Panc1 (cell line): ENCODE data around the gene PCED1A. TPM values are rescaled to one million over a fixed set of nuclear protein-coding genes. Genes with fewer than 3 reads are reported as not detected.

ENCODE experiments used
- ATAC-seq: fragments of 200-7000 bp; cut with Tn5 transposase; 2 replicates; pipeline ENCODE4 v1.9.1; 2020; ENCODE audit warnings: mild to moderate bottlenecking, moderate library complexity
- BruUV-seq: library from RNA; stranded (reverse); fragments of 400-500 nt; replicated peaks from 2 replicates; lab custom pipeline; 2021; lab: Mats Ljungman, UMichigan
- CTCF ChIA-PET: fragments of 300-600 bp; sonication (Branson Sonifier 250); formaldehyde crosslinking; loops from one replicate; lab custom pipeline; 2022; ENCODE audit warnings: antibody characterized with exemption; lab: Charles Lee
- POLR2A ChIA-PET: fragments of 300-600 bp; sonication (Branson Sonifier 250); formaldehyde crosslinking; loops from one replicate; lab custom pipeline; 2022; ENCODE audit warnings: antibody characterized with exemption; lab: Charles Lee
- DNase-seq: peaks from one replicate; pipeline ENCODE4 v3.0.0-alpha.2; 2010; ENCODE audit warnings: low read depth, low spot score
- H3K27ac ChIP-seq: 2 replicates; pipeline ENCODE4 v1.5.1; 2011; ENCODE audit warnings: mild to moderate bottlenecking, low read length, inconsistent platforms
- H3K27me3 ChIP-seq: fragments of 200-500 bp; sonication (Bioruptor generic); 2 replicates; pipeline ENCODE4 v1.6.0; 2014; ENCODE audit warnings: low read length, inconsistent platforms; ENCODE audit not compliant: control insufficient read depth, insufficient read depth
- H3K36me3 ChIP-seq: fragments of 200-500 bp; sonication (Bioruptor generic); 2 replicates; pipeline ENCODE4 v1.5.1; 2014; ENCODE audit warnings: inconsistent platforms, mild to moderate bottlenecking, low read length, moderate library complexity; ENCODE audit not compliant: control insufficient read depth, insufficient read depth
- H3K4me1 ChIP-seq: 2 replicates; pipeline ENCODE4 v1.5.1; 2011; ENCODE audit warnings: inconsistent platforms, mild to moderate bottlenecking, low read length, moderate library complexity; ENCODE audit not compliant: control insufficient read depth, insufficient read depth
- H3K4me3 ChIP-seq, 2 experiments: 2 replicates each; pipeline ENCODE4 v1.5.1; 2011 to 2012; ENCODE audit warnings: low read depth in 2 of 2, low read length in 2 of 2, mild to moderate bottlenecking in 2 of 2, inconsistent platforms in 1 of 2, moderate library complexity in 1 of 2
- H3K9me3 ChIP-seq: fragments of 200-500 bp; sonication (Bioruptor generic); 2 replicates; pipeline ENCODE4 v1.5.1; 2014; ENCODE audit warnings: low read depth, mild to moderate bottlenecking, inconsistent platforms, low read length, moderate library complexity; ENCODE audit not compliant: control insufficient read depth, insufficient read depth
- CTCF ChIP-seq: fragments of 450-650 bp; IDR thresholded peaks from 2 replicates; pipeline ENCODE4 v1.5.1; 2017; ENCODE audit warnings: mild to moderate bottlenecking
- POLR2AphosphoS5 ChIP-seq: IDR thresholded peaks from 2 replicates; pipeline ENCODE4 v1.6.1; 2012; ENCODE audit warnings: mild to moderate bottlenecking, low read depth, low read length, moderate library complexity
- REST ChIP-seq, 2 experiments: IDR thresholded peaks; 2 replicates each; pipeline ENCODE4 v1.6.1; 2011 to 2012; ENCODE audit warnings: low read depth in 2 of 2, control low read depth in 1 of 2, low read length in 1 of 2, mild to moderate bottlenecking in 1 of 2, moderate library complexity in 1 of 2; ENCODE audit not compliant: insufficient read depth in 1 of 2
- SIN3A ChIP-seq: IDR thresholded peaks from 2 replicates; pipeline ENCODE4 v1.6.1; 2012; ENCODE audit warnings: low read depth, mild to moderate bottlenecking, low read length, moderate library complexity, borderline replicate concordance; ENCODE audit not compliant: insufficient read depth
- TCF7L2 ChIP-seq: IDR thresholded peaks from 2 replicates; pipeline ENCODE4 v1.6.1; 2011; ENCODE audit warnings: mild to moderate bottlenecking, low read depth, low read length, inconsistent platforms
- in situ Hi-C: cut with HindIII; loops from 2 replicates; pipeline ENCODE4 v1.10.0; 2016; ENCODE audit warnings: low sequenced_read_pairs, low pct_unique_long_range_greater_than_20kb
- intact Hi-C: fragments of 100-400 bp; cut with micrococcal nuclease; formaldehyde crosslinking; loops from one replicate; pipeline ENCODE4 v1.10.0; 2022; ENCODE audit not compliant: unreplicated experiment
- total RNA-seq: library from RNA; stranded (reverse); gene quantifications from one replicate; pipeline ENCODE4 v1.2.1, GENCODE V29; 2021; ENCODE audit not compliant: unreplicated experiment

Gene PCED1A
- total RNA-seq, 1 experiment from 2014 or later: 42.1 TPM

- no TSS peak for BruUV-seq
- Histone ChIP-seq H3K27me3 (no peaks in the 10 kb centered on the region), H3K4me1 (peaks cover 32% of the 10 kb centered on the region), H3K36me3 (no peaks in the 10 kb centered on the region; the same call in 1 of the 2 replicates), H3K27ac (peak overlapping the region; percentile 92), H3K4me3 (peak overlapping the region; percentile 80 to 82), H3K9me3 (no peaks in the 10 kb centered on the region)
- ChIA-PET CTCF (interaction anchor here (0.6 kb wide), 1 partner anchor 294 kb away, joined by 3 read pairs; no protein-coding TSS in a partner anchor), POLR2A (no interaction called here)
- DNase-seq (no peak), ATAC-seq (peak; percentile 63)
- intact Hi-C loops (no loop called here), in situ Hi-C loops (no loop called here)
- TF ChIP-seq POLR2AphosphoS5 (no peak), REST (IDR thresholded peaks at IDR 0.05; ENCODE audit: insufficient read depth in 1 of 2, low read depth in 2 of 2, low read length in 1 of 2) (no peak), SIN3A (no peak), CTCF (peak; percentile 77), TCF7L2 (no peak)
Observed at GRCh38 chr20:2872459-2873009, 32.1 kb upstream of the PCED1A start.

GRCh38 chr20:2871661-2872458, 31.4 kb upstream of the PCED1A start:
- peak; percentile 19 for ATAC-seq
- CTCF ChIA-PET: interaction anchor here (0.6 kb wide), 1 partner anchor 295 kb away, joined by 3 read pairs; no protein-coding TSS in a partner anchor
- Histone ChIP-seq H3K36me3 (no peaks in the 10 kb centered on the region; the same call in 1 of the 2 replicates), H3K27me3 (no peaks in the 10 kb centered on the region), H3K4me3 (peak overlapping the region; percentile 80 to 82), H3K9me3 (no peaks in the 10 kb centered on the region), H3K4me1 (peaks cover 32% of the 10 kb centered on the region), H3K27ac (peak overlapping the region; percentile 92)
- POLR2A ChIA-PET: no interaction called here
- DNase-seq: no peak
- intact Hi-C loops: no loop called here
- TF ChIP-seq CTCF (no peak), TCF7L2 (no peak), REST (IDR thresholded peaks at IDR 0.05; ENCODE audit: insufficient read depth in 1 of 2, low read depth in 2 of 2, low read length in 1 of 2) (no peak), SIN3A (no peak), POLR2AphosphoS5 (no peak)
- in situ Hi-C loops: no loop called here
- BruUV-seq: no TSS peak
